ENCODE results near the gene TRIM38.

The TRIM38 gene

DNA sequence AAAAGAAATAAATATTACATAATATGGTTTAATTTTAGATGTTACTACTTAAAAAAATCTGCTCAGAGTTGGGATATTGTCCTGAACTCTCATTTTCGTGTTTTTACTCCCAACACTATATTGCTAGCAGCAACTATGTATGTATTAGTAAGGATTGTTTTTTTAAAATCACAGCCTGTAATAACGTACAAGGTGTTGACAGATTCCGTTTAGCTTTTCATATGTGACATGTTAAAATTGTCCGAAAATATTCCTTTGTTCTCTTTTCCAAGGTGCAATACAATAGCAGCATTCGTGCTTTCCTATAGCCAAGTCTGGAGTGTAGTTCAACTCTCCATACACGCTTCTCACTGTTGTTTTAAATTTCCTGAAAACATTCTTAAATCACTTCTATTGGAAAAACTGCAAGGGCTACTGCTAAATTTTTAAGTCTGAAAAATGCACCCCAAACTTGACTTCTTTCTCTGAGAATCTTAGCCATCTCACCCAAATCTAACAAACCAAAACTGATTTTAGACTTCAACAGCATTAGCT lies 65.7 kb downstream of the TRIM38 start:
- H3K4me3 ChIP-seq (ENCODE audit: low read length) = no peak overlapping the region
- TF ChIP-seq ZNF274 (IDR thresholded peaks at IDR 0.05; ENCODE audit: low read depth, low read length) = no peak

DNA sequence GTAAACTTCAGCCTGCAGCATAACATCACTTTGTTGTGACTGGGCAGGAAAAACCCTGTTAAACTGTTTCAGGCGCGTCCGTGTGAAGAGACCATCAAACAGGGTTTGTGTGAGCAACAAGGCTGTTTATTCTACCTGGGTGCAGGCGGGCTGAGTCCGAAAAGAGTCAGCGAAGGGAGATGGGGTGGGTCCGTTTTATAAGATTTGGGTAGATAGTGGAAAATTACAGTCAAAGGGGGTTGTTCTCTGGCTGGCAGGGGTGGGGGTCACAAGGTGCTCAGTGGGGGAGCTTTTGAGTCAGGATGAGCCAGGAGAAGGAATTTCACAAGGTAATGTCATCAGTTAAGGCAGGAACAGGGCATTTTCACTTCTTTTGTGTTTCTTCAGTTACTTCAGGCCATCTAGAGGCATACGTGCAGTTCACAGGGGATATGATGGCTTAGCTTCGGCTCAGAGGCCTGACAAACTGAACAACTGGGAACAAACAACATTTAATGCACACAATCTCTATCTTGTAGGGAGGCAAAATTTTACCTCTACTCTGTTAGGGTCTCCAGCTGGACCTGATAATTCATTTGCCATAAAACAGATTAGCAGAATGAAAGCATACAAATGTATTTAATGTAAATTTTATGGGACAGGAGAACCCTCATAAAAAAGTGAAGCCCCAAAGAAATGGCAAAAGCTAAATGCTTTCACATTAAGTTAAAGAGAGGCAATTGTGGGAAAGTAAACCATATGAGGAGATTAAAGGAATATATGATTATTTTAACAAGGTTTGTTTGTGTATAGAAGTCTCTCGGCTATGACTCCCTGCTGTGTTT lies 66.4 kb downstream of the TRIM38 start:
- TF ChIP-seq ZNF274 (IDR thresholded peaks at IDR 0.05; ENCODE audit: low read depth, low read length) = no peak
- H3K4me3 ChIP-seq (ENCODE audit: low read length) = no peak overlapping the region

DNA sequence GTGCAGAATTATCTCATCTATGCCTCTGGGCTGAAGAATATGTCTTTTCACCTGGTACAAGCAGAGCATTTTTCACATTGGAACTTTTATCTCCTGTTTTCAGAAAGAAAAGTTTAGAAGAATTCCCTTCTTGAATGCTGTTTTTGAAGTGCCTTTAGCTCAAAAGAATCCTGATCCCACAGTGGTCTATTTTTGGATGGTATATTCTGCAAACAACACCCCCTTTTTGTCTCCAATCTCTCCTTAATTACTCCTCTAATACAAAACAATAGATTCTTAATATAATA lies 66.9 kb downstream of the TRIM38 start:
- no peak overlapping the region for H3K4me3 ChIP-seq (ENCODE audit: low read length)
- TF ChIP-seq ZNF274 (IDR thresholded peaks at IDR 0.05; ENCODE audit: low read depth, low read length) = no peak

DNA sequence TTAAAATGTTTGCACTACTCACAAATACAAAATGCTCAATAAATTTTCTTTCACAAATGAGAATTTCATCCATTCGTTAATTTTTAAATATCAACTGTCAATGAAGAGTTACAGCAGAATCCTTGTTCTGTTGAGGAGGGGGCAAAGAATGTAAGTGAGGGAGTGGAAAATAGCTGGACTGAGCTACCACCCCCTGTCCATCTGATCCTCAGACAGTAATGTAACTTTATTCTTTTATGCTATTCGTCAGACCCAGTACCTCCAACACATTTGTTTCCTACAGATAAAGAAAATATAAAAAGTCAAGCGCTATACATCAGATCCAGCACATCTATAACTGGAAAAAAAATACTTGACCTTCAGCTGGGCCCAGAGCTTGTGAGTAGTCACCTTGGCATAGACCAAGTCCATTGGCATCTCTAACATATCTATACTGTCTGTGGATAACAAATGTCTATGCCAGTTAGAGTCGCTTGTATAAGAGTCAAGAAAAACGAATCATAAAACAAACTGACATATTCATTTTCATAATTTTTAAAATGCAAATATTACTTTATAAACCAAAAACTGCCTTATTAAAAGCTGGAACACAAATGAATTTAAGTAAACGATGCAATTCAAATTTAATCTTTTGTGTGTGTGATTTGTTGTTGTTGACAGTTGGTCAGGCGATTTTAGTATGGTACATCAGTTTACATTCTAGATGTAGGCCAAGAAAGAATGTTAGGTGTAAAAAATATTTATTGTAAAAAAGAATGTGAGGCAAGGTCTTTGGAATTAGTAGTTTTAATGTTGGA lies 67.5 kb downstream of the TRIM38 start:
- H3K4me3 ChIP-seq (ENCODE audit: low read length) = no peak overlapping the region
- no peak for TF ChIP-seq ZNF274 (IDR thresholded peaks at IDR 0.05; ENCODE audit: low read depth, low read length)

DNA sequence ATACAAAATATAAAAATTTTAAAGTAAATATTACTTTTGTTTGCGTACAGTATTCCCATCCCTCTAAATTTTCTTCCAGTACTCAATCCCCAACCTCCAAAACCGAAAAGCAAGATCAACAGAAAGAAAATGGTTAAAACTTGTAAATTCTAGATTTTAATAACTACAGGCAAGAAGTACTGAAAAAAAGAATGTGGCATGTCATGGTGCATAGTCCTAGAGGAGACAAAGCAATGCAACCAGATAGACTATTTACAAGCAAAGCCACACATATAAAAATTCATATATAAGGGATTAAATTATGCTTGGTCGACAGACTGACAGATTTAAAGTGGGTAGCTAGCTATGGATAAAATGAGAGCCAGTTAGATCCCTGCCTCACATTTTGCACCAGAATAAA lies 68.1 kb downstream of the TRIM38 start:
- no peak for TF ChIP-seq ZNF274 (IDR thresholded peaks at IDR 0.05; ENCODE audit: low read depth, low read length)
- H3K4me3 ChIP-seq (ENCODE audit: low read length) = no peak overlapping the region; the same call in 1 of the 2 replicates

DNA sequence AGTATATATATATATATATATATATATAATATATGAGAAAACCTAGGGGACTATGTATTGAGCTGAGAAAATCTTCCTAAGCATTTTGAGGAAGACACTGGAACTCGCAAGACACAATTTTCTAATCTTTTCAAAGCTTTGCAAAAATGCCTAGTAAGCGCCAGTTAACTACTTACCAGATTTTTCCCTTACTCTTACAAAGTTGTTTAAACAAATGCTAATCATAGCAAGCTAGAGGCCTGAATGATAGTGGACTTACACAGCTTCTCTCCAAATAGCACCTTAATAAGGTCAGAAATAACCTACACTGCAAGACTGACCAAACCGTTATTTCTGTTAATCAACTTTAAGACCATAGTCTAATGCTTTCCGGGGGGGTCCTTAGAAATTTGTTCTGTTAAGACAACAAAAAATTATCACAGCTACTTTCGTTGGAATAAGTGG lies 68.6 kb downstream of the TRIM38 start:
- peak overlapping the region; percentile 63 for H3K4me3 ChIP-seq (ENCODE audit: low read length)
- no peak for TF ChIP-seq ZNF274 (IDR thresholded peaks at IDR 0.05; ENCODE audit: low read depth, low read length)

DNA sequence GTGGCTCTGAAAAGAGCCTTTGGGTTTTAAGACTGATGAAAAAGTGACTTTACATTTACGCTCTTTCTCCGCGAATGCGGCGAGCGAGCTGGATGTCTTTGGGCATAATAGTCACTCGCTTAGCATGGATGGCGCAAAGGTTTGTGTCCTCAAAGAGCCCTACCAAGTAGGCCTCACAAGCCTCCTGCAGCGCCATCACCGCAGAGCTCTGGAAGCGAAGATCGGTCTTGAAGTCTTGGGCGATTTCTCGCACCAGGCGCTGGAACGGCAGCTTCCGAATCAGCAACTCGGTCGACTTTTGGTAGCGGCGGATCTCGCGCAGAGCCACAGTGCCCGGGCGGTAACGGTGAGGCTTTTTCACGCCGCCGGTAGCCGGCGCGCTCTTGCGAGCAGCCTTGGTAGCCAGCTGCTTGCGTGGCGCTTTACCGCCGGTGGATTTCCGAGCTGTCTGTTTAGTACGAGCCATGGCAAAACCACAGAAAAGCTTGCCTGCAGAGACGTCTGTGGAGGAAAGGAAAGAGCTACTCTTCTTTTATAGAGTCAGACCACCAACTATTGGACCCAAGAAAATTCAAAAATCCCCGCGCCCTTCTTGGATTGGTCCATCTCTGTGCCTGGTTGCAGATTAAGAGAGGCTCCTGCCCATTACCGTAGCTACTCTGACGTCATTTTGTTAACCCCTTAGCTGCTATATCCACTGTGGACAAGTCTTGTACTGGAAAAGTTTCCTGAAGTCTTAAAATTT lies 69.2 kb downstream of the TRIM38 start:
- H3K4me3 ChIP-seq (ENCODE audit: low read length) = peak overlapping the region; percentile 63
- no peak for TF ChIP-seq ZNF274 (IDR thresholded peaks at IDR 0.05; ENCODE audit: low read depth, low read length)

DNA sequence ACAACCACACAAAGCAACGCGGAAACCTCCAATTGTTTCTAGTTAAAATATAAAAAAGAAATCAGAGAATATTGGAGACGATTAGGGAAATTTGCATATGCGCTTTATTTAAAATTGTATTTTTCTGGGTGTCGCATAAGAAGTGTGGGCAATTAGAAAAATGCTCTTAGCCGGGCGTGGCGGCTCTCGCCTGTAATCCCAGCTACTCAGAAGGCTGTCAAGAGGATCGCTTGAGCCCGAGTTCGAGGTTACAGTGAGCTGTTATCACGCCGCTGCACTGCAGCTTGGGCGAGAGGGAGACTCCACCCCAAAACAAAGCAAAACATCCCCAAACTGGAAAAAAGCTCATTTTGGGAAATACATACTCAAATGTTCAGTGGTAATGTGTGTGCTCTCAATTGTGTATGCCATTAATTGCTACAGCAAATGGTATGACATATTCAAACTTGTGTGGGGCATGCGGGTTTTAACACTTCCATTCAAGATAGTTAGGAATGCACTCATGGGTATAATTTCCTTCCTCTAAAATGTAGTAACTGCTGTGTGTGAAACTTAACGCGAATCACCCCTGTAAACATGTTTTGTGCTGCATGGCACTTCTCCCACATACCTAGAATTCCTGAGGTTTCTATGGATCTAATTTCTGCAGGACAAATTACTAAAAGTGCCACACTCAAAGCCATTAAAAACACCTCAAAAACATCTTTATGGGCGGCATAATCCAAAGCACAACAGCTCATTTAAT lies 69.9 kb downstream of the TRIM38 start:
- TF ChIP-seq ZNF274 (IDR thresholded peaks at IDR 0.05; ENCODE audit: low read depth, low read length) = no peak
- peak overlapping the region; percentile 63 for H3K4me3 ChIP-seq (ENCODE audit: low read length)

DNA sequence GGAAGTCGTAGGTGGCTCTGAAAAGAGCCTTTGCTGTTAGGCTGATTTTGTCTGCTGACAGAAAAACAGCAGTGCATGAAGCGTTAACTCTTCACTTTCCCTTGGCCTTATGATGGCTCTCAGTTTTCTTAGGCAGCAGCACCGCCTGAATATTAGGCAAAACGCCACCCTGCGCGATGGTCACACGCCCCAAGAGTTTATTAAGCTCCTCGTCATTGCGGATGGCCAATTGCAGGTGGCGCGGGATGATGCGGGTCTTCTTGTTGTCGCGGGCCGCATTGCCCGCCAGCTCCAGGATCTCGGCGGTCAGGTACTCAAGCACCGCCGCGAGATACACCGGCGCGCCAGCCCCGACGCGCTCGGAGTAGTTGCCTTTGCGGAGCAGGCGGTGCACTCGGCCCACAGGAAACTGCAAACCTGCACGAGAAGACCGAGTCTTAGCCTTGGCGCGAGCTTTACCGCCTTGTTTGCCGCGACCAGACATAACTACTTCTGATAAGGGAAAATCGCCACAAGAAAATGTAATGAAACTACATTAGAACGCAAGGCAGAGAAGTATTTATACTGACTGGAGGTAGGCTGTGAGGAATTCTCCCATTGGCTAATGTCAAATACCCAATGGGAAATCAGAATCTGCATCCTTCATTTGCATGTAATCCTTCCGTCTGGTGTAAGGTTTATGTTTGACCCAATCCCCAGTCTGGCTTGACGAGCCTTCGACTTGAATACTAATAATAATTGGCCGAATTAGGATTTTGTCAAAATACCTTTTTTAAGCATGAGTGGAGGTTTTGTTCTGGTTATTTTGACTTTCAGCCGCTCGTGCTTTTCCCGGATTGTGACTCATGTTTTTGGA lies 70.7 kb downstream of the TRIM38 start:
- H3K4me3 ChIP-seq (ENCODE audit: low read length) = peak overlapping the region; percentile 64
- TF ChIP-seq ZNF274 (IDR thresholded peaks at IDR 0.05; ENCODE audit: low read depth, low read length) = no peak

- no peak for TF ChIP-seq ZNF274 (IDR thresholded peaks at IDR 0.05; ENCODE audit: low read depth, low read length)
- H3K4me3 ChIP-seq (ENCODE audit: low read length) = peak overlapping the region; percentile 64; the same call in 1 of the 2 replicates
Measured at GRCh38 chr6:26033941-26034354, 71.3 kb downstream of the TRIM38 start.

DNA sequence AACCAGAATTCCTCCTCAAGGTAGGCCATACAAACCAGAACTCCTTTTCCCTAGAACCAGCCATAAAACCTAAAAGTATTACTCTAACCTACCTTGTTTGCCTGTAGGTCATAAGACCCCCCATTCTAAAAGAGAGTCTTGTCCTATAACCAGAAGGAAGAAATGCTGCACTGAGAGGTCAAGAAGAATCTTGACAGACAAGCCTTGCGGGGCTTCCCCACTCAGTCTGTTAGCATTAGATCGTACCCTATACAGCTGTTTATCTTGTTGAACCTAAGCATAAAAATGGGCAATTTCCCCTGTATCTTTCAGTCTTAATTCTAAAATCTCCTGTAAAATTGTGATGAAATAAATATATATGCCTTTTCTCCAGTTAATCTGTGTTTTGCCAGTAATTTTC lies 72.3 kb downstream of the TRIM38 start:
- no peak for TF ChIP-seq ZNF274 (IDR thresholded peaks at IDR 0.05; ENCODE audit: low read depth, low read length)
- no peak overlapping the region for H3K4me3 ChIP-seq (ENCODE audit: low read length)

All from GM08714 (cell line).